ENCODE measurements around the gene ANKRD12.
"Not testable (repeated sequence)": the region's sequence is repeated elsewhere in the genome, so short reads cannot be mapped to it uniquely, and the experiment has no call there.

The ANKRD12 gene

GRCh38 chr18:9234528-9234927 lies 97.9 kb downstream of the ANKRD12 start:
- no peak for DNase-seq

GRCh38 chr18:9237981-9238380 lies 101.4 kb downstream of the ANKRD12 start:
- no peak for DNase-seq

- DNase-seq, result no peak
Observed at GRCh38 chr18:9239720-9240119, 103.1 kb downstream of the ANKRD12 start.

DNA sequence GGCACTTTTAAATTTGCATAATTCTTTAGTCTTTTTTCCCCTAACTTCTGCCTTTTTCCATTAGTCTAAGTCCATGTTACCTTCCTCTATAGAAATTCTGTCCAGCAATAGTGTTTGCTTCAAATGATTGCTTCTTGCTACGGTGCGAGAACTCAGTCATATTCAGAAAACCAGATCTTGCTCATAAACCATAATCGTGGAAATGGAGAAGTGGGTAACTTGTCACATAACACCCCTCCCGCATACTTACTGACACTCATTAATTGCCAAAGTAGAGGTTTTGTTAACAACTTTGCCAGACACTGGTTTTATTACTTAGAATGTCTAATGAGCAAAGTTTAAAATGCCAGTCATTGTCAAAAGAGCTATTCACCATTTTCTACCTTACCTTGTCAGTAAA lies 103.7 kb downstream of the ANKRD12 start:
- no peak for DNase-seq

- DNase-seq, result no peak
Observed at GRCh38 chr18:9243029-9243428, 106.4 kb downstream of the ANKRD12 start.

DNA sequence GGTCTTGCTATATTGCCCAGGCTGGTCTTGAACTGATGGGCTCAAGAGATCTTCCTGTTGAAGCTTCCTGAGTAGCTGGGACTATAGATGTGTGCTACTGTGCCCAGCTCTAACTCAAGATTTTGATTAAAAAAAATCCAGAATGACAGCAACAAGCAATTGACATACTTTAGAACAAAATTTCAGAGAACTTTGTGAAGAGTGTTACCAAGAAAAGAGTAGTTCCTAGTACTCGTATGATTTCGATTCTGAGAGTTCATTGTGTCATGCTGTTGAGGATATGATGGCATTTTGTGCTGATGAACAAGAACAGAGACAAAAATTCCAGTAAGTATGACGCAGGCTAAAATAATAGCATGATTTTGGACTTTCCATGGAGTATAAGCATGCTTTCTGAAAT lies 107.8 kb downstream of the ANKRD12 start:
- DNase-seq, result no peak

GRCh38 chr18:9248661-9249060 lies 112.1 kb downstream of the ANKRD12 start:
- peak; percentile 54 for DNase-seq

DNA sequence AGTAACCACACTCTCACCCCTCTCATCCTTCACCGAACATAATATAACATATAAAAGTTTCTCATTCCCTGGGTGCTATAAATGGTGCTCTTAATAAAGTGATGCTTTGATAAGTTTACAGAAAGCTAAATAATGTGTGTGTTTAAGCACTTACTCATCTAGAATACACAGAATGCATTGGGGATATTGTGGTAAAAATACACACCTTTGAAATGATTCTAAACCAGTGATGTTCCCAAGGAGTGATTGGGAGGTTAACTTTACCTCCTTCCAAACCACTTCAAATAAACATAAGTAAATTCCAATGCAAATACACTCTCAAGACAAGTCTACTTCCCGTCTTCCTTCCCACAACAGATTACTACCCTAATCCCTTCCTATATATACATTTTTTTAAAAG lies 112.7 kb downstream of the ANKRD12 start:
- no peak for DNase-seq

DNA sequence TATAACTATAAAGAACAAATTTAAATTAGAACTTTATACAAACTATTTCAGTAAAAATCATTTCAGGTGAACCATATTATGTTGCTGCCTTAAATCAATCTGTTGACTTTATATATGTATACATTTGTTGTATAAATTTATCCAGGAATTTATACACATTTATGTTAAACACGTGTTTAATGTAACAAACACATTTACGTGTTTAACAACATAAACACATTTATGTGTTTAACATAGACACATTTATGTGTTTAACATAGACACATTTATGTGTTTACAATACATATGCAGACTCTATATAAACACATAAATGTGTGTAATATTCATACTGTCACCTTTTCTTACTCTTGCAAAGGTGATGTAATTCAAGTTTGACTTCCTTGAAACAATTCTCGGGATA lies 122.6 kb downstream of the ANKRD12 start:
- no peak for DNase-seq

- no peak for DNase-seq
Observed at GRCh38 chr18:9260388-9261380, 124.1 kb downstream of the ANKRD12 start.

GRCh38 chr18:9263264-9263663 lies 126.7 kb downstream of the ANKRD12 start:
- DNase-seq, result no peak

GRCh38 chr18:9264797-9265196 lies 128.2 kb downstream of the ANKRD12 start:
- not testable (repeated sequence) for DNase-seq

DNA sequence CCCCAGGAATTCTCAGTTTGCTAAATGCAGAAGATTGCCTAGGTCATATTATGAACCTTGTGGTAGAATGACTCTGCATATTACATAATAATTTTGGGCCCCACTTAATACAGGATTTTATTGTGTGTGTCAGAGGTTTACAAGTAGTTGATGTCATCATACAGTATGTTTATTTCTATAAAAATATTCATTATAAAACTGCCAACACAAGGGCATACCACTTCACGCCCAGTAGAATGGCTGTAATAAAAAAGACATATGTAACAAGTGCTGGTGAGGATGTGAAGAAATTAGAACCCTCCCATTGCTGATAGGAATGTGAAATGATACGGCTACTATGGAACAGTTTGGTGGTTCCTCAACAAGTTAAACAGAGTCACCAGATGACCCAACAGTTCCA lies 136.6 kb downstream of the ANKRD12 start:
- DNase-seq, result no peak

- no peak for DNase-seq
Observed at GRCh38 chr18:9275890-9276289, 139.3 kb downstream of the ANKRD12 start.

GRCh38 chr18:9278028-9278427 lies 141.4 kb downstream of the ANKRD12 start:
- DNase-seq, result no peak

GRCh38 chr18:9280849-9281248 lies 144.3 kb downstream of the ANKRD12 start:
- no peak for DNase-seq

GRCh38 chr18:9281780-9282179 lies 145.2 kb downstream of the ANKRD12 start:
- no peak for DNase-seq

DNA sequence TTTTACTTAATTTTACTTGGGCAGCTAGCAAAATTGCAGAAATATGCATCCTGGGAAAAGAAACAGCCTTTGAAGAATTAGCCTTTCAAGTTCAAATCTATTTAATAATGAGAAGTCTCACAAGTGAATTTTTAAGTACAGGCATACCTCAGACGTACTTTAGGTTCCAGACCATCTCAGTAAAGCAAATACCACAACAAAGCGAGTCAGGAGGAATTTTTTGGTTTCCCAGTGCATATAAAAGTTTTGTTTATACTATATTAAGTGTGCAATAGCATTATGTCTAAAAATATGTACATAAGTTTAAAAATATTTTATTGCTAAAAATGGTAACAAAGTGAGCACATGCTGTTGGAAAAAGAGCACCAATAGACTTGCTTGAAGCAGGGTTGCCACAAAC lies 147.2 kb downstream of the ANKRD12 start:
- no peak for DNase-seq

GRCh38 chr18:9285604-9286003 lies 149.0 kb downstream of the ANKRD12 start:
- DNase-seq, result no peak

DNA sequence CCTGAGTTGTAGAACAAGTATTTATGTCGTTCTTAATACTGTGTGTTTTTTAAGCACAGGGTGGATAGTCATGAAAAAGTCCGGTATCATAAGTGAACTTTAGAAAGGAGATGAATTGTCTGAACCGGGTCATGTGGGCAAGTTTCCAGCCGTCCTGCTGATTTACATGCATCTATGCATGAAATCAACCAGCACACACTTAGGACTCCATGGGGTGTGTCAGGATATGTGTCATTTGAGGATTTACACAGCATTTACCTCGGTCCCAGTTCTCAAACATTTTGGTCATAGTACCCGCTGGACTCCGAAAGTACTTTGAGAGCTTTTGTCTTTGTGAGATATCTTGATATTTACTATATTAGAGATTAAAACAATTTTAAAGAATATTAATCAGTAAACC lies 150.5 kb downstream of the ANKRD12 start:
- DNase-seq, result no peak

GRCh38 chr18:9289698-9290097 lies 153.1 kb downstream of the ANKRD12 start:
- DNase-seq, result no peak

- DNase-seq, result no peak
Observed at GRCh38 chr18:9290156-9290555, 153.6 kb downstream of the ANKRD12 start.

DNA sequence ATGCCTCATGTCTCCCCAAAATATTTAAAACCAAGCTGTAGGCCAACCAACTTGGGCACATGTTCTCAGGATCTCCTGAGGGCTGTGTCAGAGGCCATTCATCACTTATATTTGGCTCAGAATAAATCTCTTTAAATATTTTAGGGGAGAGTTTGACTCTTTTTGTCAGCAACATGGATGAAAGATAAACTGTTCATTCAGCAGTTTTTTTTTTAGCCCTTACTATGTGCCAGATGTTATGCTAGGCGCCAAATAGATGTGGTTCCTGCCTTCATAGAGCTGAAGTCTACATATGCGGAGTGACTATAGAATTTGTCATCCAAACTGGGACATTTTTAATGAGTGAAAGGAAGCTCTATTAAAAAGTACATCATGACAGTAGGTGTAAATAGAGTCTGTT lies 155.5 kb downstream of the ANKRD12 start:
- DNase-seq, result no peak

GRCh38 chr18:9293948-9294347 lies 157.4 kb downstream of the ANKRD12 start:
- no peak for DNase-seq

All from NCI-H1694 (cell line).